ENCODE results near the gene ATG5. TPM values are rescaled to one million over a fixed set of nuclear protein-coding genes. Genes with fewer than 3 reads are reported as not detected.

ATG5 gene
- total and polyA plus RNA-seq, 2 experiments from 2014 or later: 31.6 to 48.2 TPM

DNA sequence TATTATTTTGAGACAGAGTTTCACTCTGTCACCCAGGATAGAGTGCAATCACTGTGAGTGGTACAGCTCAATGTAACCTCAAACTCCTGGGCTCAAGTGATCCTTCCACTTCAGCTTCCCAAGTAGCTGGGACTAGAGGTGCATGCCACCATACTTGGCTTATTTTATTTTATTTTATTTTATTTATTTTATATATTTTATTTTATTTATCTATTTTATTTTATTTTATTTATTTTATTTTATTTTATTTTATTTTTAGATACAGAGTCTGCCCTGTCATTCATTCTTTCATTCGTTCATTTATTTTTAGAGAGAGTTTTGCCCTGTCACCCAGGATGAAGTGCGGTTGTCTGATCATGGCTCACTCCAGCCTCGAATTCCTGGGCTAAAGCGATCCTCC is 35.5 kb downstream of the ATG5 start:
- no peak overlapping the region for H3K4me3 ChIP-seq
- H3K27ac Mint-ChIP-seq: no peak overlapping the region

More for the DNA sequence above, 35.5 kb downstream of the ATG5 start:
- no peak overlapping the region for H3K27ac ChIP-seq (ENCODE audit: low read depth)
- TF ChIP-seq STAT1 (IDR thresholded peaks at IDR 0.05; ENCODE audit: unreplicated experiment): no peak
- TF ChIP-seq, protein P1, sequence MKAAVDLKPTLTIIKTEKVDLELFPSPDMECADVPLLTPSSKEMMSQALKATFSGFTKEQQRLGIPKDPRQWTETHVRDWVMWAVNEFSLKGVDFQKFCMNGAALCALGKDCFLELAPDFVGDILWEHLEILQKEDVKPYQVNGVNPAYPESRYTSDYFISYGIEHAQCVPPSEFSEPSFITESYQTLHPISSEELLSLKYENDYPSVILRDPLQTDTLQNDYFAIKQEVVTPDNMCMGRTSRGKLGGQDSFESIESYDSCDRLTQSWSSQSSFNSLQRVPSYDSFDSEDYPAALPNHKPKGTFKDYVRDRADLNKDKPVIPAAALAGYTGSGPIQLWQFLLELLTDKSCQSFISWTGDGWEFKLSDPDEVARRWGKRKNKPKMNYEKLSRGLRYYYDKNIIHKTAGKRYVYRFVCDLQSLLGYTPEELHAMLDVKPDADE (IDR thresholded peaks at IDR 0.05): no peak
- no peak for TF ChIP-seq EZH2 (IDR thresholded peaks at IDR 0.05; ENCODE audit: low read depth, unreplicated experiment)
- no peak for TF ChIP-seq JUNB (IDR thresholded peaks at IDR 0.05; ENCODE audit: unreplicated experiment)
- TF ChIP-seq, protein P2, sequence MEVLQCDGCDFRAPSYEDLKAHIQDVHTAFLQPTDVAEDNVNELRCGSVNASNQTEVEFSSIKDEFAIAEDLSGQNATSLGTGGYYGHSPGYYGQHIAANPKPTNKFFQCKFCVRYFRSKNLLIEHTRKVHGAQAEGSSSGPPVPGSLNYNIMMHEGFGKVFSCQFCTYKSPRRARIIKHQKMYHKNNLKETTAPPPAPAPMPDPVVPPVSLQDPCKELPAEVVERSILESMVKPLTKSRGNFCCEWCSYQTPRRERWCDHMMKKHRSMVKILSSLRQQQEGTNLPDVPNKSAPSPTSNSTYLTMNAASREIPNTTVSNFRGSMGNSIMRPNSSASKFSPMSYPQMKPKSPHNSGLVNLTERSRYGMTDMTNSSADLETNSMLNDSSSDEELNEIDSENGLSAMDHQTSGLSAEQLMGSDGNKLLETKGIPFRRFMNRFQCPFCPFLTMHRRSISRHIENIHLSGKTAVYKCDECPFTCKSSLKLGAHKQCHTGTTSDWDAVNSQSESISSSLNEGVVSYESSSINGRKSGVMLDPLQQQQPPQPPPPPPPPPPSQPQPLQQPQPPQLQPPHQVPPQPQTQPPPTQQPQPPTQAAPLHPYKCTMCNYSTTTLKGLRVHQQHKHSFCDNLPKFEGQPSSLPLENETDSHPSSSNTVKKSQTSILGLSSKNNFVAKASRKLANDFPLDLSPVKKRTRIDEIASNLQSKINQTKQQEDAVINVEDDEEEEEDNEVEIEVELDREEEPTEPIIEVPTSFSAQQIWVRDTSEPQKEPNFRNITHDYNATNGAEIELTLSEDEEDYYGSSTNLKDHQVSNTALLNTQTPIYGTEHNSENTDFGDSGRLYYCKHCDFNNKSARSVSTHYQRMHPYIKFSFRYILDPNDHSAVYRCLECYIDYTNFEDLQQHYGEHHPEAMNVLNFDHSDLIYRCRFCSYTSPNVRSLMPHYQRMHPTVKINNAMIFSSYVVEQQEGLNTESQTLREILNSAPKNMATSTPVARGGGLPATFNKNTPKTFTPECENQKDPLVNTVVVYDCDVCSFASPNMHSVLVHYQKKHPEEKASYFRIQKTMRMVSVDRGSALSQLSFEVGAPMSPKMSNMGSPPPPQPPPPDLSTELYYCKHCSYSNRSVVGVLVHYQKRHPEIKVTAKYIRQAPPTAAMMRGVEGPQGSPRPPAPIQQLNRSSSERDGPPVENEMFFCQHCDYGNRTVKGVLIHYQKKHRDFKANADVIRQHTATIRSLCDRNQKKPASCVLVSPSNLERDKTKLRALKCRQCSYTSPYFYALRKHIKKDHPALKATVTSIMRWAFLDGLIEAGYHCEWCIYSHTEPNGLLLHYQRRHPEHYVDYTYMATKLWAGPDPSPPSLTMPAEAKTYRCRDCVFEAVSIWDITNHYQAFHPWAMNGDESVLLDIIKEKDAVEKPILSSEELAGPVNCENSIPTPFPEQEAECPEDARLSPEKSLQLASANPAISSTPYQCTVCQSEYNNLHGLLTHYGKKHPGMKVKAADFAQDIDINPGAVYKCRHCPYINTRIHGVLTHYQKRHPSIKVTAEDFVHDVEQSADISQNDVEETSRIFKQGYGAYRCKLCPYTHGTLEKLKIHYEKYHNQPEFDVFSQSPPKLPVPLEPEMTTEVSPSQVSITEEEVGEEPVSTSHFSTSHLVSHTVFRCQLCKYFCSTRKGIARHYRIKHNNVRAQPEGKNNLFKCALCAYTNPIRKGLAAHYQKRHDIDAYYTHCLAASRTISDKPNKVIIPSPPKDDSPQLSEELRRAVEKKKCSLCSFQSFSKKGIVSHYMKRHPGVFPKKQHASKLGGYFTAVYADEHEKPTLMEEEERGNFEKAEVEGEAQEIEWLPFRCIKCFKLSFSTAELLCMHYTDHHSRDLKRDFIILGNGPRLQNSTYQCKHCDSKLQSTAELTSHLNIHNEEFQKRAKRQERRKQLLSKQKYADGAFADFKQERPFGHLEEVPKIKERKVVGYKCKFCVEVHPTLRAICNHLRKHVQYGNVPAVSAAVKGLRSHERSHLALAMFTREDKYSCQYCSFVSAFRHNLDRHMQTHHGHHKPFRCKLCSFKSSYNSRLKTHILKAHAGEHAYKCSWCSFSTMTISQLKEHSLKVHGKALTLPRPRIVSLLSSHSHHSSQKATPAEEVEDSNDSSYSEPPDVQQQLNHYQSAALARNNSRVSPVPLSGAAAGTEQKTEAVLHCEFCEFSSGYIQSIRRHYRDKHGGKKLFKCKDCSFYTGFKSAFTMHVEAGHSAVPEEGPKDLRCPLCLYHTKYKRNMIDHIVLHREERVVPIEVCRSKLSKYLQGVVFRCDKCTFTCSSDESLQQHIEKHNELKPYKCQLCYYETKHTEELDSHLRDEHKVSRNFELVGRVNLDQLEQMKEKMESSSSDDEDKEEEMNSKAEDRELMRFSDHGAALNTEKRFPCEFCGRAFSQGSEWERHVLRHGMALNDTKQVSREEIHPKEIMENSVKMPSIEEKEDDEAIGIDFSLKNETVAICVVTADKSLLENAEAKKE (CRISPR knock-in tag; IDR thresholded peaks at IDR 0.05): no peak
- no peak for TF ChIP-seq CREB1 (CRISPR knock-in tag; IDR thresholded peaks at IDR 0.05; ENCODE audit: low read depth)
- no peak for TF ChIP-seq ZNF331 (CRISPR knock-in tag; IDR thresholded peaks at IDR 0.05; ENCODE audit: low read depth)
- TF ChIP-seq POLR2AphosphoS5 (IDR thresholded peaks at IDR 0.05; ENCODE audit: low read depth): no peak
- H3K9me2 ChIP-seq (ENCODE audit: insufficient read depth): no peaks in the 10 kb centered on the region
- Mint-ChIP-seq H3K36me3 (ENCODE audit: low read depth) (peaks cover 22% of the 10 kb centered on the region), H3K9me3 (no peaks in the 10 kb centered on the region), H3K4me1 (peaks cover 21% of the 10 kb centered on the region), H3K27me3 (ENCODE audit: insufficient read depth, low read depth, poor library complexity) (no peaks in the 10 kb centered on the region), H3K4me3 (no peak overlapping the region)
- H2AFZ ChIP-seq: no peak overlapping the region
- no peaks in the 10 kb centered on the region; the same call in 1 of the 2 replicates for H4K20me1 ChIP-seq (replicated peaks; ENCODE audit: insufficient read depth)
- H3F3A ChIP-seq (replicated peaks; ENCODE audit: low read depth): no peaks in the 10 kb centered on the region
- ATAC-seq (no peak), DNase-seq (ENCODE audit: low spot score) (no peak)
- no peaks in the 10 kb centered on the region for H3K27me3 ChIP-seq (ENCODE audit: insufficient read depth)
- H3K36me3 ChIP-seq (ENCODE audit: insufficient read depth): peaks cover 6% of the 10 kb centered on the region; the same call in 1 of the 2 replicates
- H3K4me2 ChIP-seq: no peak overlapping the region
- H3K4me1 ChIP-seq (ENCODE audit: insufficient read depth): peaks cover 13% of the 10 kb centered on the region
- peaks cover 73% of the 10 kb centered on the region for H3K79me2 ChIP-seq (replicated peaks; ENCODE audit: insufficient read depth)
